H1 (cell line): ENCODE results near the gene UFSP1. TPM values are rescaled to one million over a fixed set of nuclear protein-coding genes. Genes with fewer than 3 reads are reported as not detected.

ENCODE experiments used
- CTCF ChIA-PET: fragments of 300-600 bp; sonication (Branson Sonifier 250); formaldehyde crosslinking; loops from one replicate; lab custom pipeline; 2021; ENCODE audit not compliant: partially characterized antibody; lab: Charles Lee
- POLR2A ChIA-PET: fragments of 300-600 bp; sonication (Branson Sonifier 250); formaldehyde crosslinking; loops from one replicate; lab custom pipeline; 2021; ENCODE audit warnings: inconsistent platforms; ENCODE audit not compliant: partially characterized antibody; lab: Charles Lee
- DNase-seq, 2 experiments: peaks; one replicate each; pipeline versions ENCODE4 v3.0.0 to v3.0.0-alpha.2; 2010 to 2022; ENCODE audit warnings: low spot score in 2 of 2, low read depth in 1 of 2, mixed read lengths in 1 of 2
- FAIRE-seq: peaks from 2 replicates; lab custom pipeline; 2011; peaks lifted over from hg19 to GRCh38; lab: Jason Lieb, UNC
- H2AFZ ChIP-seq: 2 replicates; pipeline ENCODE4 v1.8.1; 2012; ENCODE audit warnings: low read length, inconsistent platforms
- H2AK5ac ChIP-seq: 2 replicates; pipeline ENCODE4 v1.6.1; 2013; ENCODE audit warnings: low read depth, low read length
- H2BK120ac ChIP-seq: replicated peaks from 2 replicates; pipeline ENCODE3; 2013; ENCODE audit warnings: low read depth, low read length, inconsistent platforms
- H2BK12ac ChIP-seq: 2 replicates; pipeline ENCODE4 v1.6.1; 2013; ENCODE audit warnings: low read depth, low read length
- H2BK15ac ChIP-seq: 2 replicates; pipeline ENCODE4 v1.6.1; 2013; ENCODE audit warnings: low read length
- H2BK20ac ChIP-seq: 2 replicates; pipeline ENCODE4 v1.6.1; 2013; ENCODE audit warnings: low read length
- H2BK5ac ChIP-seq: 2 replicates; pipeline ENCODE4 v1.6.1; 2013; ENCODE audit warnings: low read depth, low read length
- H3K14ac ChIP-seq: 2 replicates; pipeline ENCODE4 v1.6.1; 2013; ENCODE audit warnings: inconsistent platforms; ENCODE audit not compliant: insufficient read length
- H3K18ac ChIP-seq: 2 replicates; pipeline ENCODE4 v1.6.1; 2013; ENCODE audit warnings: low read length; ENCODE audit errors: extremely low read depth
- H3K23ac ChIP-seq: 2 replicates; pipeline ENCODE4 v1.6.1; 2013; ENCODE audit warnings: inconsistent platforms; ENCODE audit not compliant: insufficient read length
- H3K23me2 ChIP-seq: 2 replicates; pipeline ENCODE4 v1.6.1; 2013; ENCODE audit warnings: low read depth, low read length
- H3K27ac ChIP-seq: 2 replicates; pipeline ENCODE4 v1.6.1; 2011; ENCODE audit warnings: low read depth, low read length, inconsistent platforms
- H3K27me3 ChIP-seq, 4 experiments: replicated peaks in 1 of 4; 1 replicate in 1 of 4; 2 replicates in 3 of 4; pipeline versions ENCODE4 v1.6.1 to v1.8.1; 2011 to 2013; ENCODE audit warnings: low read length in 3 of 4, mild to moderate bottlenecking in 3 of 4, inconsistent platforms in 2 of 4, mixed read lengths in 2 of 4, moderate library complexity in 1 of 4; ENCODE audit not compliant: control insufficient read depth in 3 of 4, insufficient read depth in 3 of 4; ENCODE audit errors: extremely low read depth in 1 of 4
- H3K36me3 ChIP-seq, 4 experiments: 2 replicates each; pipeline versions ENCODE4 v1.6.1 to v1.8.1; 2011 to 2013; ENCODE audit warnings: mild to moderate bottlenecking in 4 of 4, low read length in 3 of 4, moderate library complexity in 2 of 4, control low read depth in 1 of 4, inconsistent platforms in 1 of 4; ENCODE audit not compliant: insufficient read depth in 4 of 4, control insufficient read depth in 2 of 4
- H3K4ac ChIP-seq: replicated peaks from 2 replicates; pipeline ENCODE3; 2013; ENCODE audit warnings: low read length, low read depth, mixed read lengths, inconsistent platforms; ENCODE audit not compliant: insufficient read length
- H3K4me1 ChIP-seq, 4 experiments: replicated peaks in 1 of 4; 1 replicate in 1 of 4; 2 replicates in 3 of 4; pipeline versions ENCODE4 v1.6.1 to v1.8.1; 2011 to 2013; ENCODE audit warnings: low read length in 3 of 4, inconsistent platforms in 2 of 4, mixed read lengths in 1 of 4; ENCODE audit not compliant: insufficient read depth in 4 of 4, control insufficient read depth in 3 of 4
- H3K4me2 ChIP-seq, 2 experiments: 2 replicates each; pipeline versions ENCODE4 v1.6.1 to v1.8.1; 2011 to 2013; ENCODE audit warnings: low read depth in 2 of 2, low read length in 2 of 2, control low read depth in 1 of 2, inconsistent platforms in 1 of 2, mild to moderate bottlenecking in 1 of 2; ENCODE audit not compliant: insufficient read depth in 1 of 2
- H3K4me3 ChIP-seq, 4 experiments: fragments of 200-600, 300-600 bp in 1 of 4; sonication (generic), shearing (Covaris generic), sonication (Bioruptor Twin) in 1 of 4; 2 replicates each; pipeline versions ENCODE4 v1.5.1 to v1.8.1; 2011 to 2016; ENCODE audit warnings: low read length in 4 of 4, low read depth in 3 of 4, control low read depth in 2 of 4, inconsistent platforms in 2 of 4, mild to moderate bottlenecking in 2 of 4, mixed read lengths in 1 of 4, moderate library complexity in 1 of 4; ENCODE audit not compliant: insufficient read depth in 2 of 4; ENCODE audit errors: extremely low read depth in 1 of 4
- H3K56ac ChIP-seq: replicated peaks from 2 replicates; pipeline ENCODE3; 2013; ENCODE audit warnings: low read depth, mild to moderate bottlenecking, mixed read lengths, low read length, inconsistent platforms; ENCODE audit not compliant: insufficient read length
- H3K79me1 ChIP-seq: 2 replicates; pipeline ENCODE4 v1.6.1; 2013; ENCODE audit warnings: low read depth, low read length, control low read depth
- H3K79me2 ChIP-seq, 2 experiments: 2 replicates each; pipeline versions ENCODE4 v1.6.1 to v1.8.1; 2012 to 2013; ENCODE audit warnings: low read length in 2 of 2, mild to moderate bottlenecking in 2 of 2, inconsistent platforms in 1 of 2; ENCODE audit not compliant: insufficient read depth in 2 of 2, control insufficient read depth in 1 of 2
- H3K9ac ChIP-seq, 4 experiments: replicated peaks in 1 of 4; 1 replicate in 1 of 4; 2 replicates in 3 of 4; pipeline versions ENCODE4 v1.6.1 to v1.8.1; 2011 to 2013; ENCODE audit warnings: low read depth in 3 of 4, low read length in 3 of 4, control low read depth in 2 of 4, mild to moderate bottlenecking in 2 of 4, moderate library complexity in 2 of 4, inconsistent platforms in 1 of 4; ENCODE audit errors: extremely low read depth in 1 of 4
- H3K9me3 ChIP-seq, 2 experiments: 2 replicates each; pipeline versions ENCODE4 v1.6.1 to v1.8.1; 2012 to 2013; ENCODE audit warnings: mild to moderate bottlenecking in 2 of 2, moderate library complexity in 2 of 2, control low read depth in 1 of 2, inconsistent platforms in 1 of 2, low read depth in 1 of 2, low read length in 1 of 2, mixed read lengths in 1 of 2; ENCODE audit not compliant: insufficient read depth in 2 of 2
- H4K20me1 ChIP-seq, 2 experiments: replicated peaks in 1 of 2; 2 replicates each; pipeline versions ENCODE3 to v1.8.1; 2011 to 2013; ENCODE audit warnings: inconsistent platforms in 2 of 2, low read length in 2 of 2, mild to moderate bottlenecking in 1 of 2; ENCODE audit not compliant: insufficient read depth in 2 of 2, control insufficient read depth in 1 of 2
- H4K5ac ChIP-seq: 2 replicates; pipeline ENCODE4 v1.6.1; 2013; ENCODE audit warnings: low read length, low read depth, mixed read lengths, inconsistent platforms; ENCODE audit not compliant: insufficient read length
- H4K8ac ChIP-seq: 2 replicates; pipeline ENCODE4 v1.8.0; 2013; ENCODE audit warnings: mild to moderate bottlenecking, moderate library complexity, low read length, inconsistent platforms; ENCODE audit not compliant: insufficient read depth; ENCODE audit errors: extremely low read depth
- H4K91ac ChIP-seq: replicated peaks from 2 replicates; pipeline ENCODE3; 2013; ENCODE audit warnings: low read length, mixed read lengths, inconsistent platforms; ENCODE audit not compliant: insufficient read length
- POLR2AphosphoS5 ChIP-seq: IDR thresholded peaks from 2 replicates; pipeline ENCODE4 v1.6.1; 2011; ENCODE audit warnings: low read depth, low read length
- WGBS, 2 experiments: shearing (Covaris generic) in 1 of 2; methylation state at CpG; one replicate each; pipeline versions ENCODE4 v1.1.6 to v1.1.7; 2013 to 2015; ENCODE audit warnings: low lambda C conversion rate in 2 of 2, mixed read lengths in 2 of 2, inconsistent platforms in 1 of 2, low coverage in 1 of 2, missing lambda C conversion rate in 1 of 2; ENCODE audit not compliant: insufficient replicate concordance in 2 of 2, insufficient coverage in 1 of 2, insufficient read length in 1 of 2; ENCODE audit errors: extremely low coverage in 1 of 2, missing lambda C conversion rate in 1 of 2; 5-methylcytosine and 5-hydroxymethylcytosine counted together
- polyA plus RNA-seq, 7 experiments: library from polyadenylated mRNA; depleted of rRNA in 3 of 7; stranded (reverse) in 5 of 7; unstranded in 2 of 7; fragments of >200 nt in 5 of 7; fragments of 200-250 nt in 2 of 7; gene quantifications; 1 replicate in 5 of 7; 2 replicates in 1 of 7; 4 replicates in 1 of 7; pipeline versions ENCODE4 v1.2.1 to v1.2.3, GENCODE V29; 2011 to 2013; ENCODE audit warnings: missing spikeins in 2 of 7, mixed read lengths in 2 of 7
- total RNA-seq: library from RNA; stranded (reverse); fragmentation: NEBNext Ultra II Directional; extraction: Animal tissue kit (Norgen Biotek cat#: 25700); gene quantifications from 2 replicates; pipeline ENCODE4 v1.2.1, GENCODE V29; 2021
- TF ChIP-seq, protein P1 (sequence below): IDR thresholded peaks from 2 replicates; pipeline ENCODE4 v1.6.1; 2012; ENCODE audit warnings: low read length, inconsistent platforms

The UFSP1 gene
- total and polyA plus RNA-seq, 2 of the 8 experiments (the other 6 are each of a cell fraction or from before 2014, with no cell fraction given) = 1.6 to 4.3 TPM

DNA sequence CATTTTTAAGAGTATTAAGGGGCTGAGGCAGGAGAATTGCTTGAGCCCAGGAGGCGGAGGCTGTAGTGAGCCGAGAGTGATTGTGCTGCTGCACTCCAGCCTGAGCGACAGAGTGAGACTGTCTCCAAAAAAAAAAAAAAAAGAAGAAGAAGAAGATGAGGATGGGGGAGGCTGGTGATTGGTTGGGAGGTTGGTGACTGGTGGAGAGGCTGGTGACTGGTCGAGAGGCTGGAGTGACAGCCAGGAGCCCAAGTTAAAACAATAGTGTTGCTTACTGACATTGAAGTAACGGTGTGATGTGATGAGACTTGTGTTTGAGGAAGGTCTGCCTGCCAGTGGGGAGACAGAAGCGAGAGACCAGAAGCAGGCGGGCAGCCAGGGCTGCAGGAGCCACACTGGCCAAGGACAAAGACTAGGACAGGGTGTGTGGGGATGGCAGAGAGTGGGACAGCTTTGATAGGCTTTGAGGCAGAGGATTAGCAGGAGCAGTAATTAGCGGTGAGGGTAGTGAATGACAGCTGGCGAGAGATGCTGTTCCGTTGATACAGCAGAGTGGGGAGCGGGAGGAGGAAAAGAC lies 9.7 kb downstream of the UFSP1 start:
- ChIA-PET POLR2A (interaction anchor here (0.6 to 15.1 kb wide), 5 partner anchors 7 to 194 kb away, joined by 4 to 313 read pairs (median 8); partner anchors contain the start of genes TRIP6 and UFSP1), CTCF (interaction anchor here (0.7 kb wide), 1 partner anchor 411 kb away, joined by 3 read pairs; no protein-coding TSS in a partner anchor)
- H2BK5ac ChIP-seq = no peak overlapping the region
- no peaks in the 10 kb centered on the region; a peak in 1 of 7 replicates for H3K27me3 ChIP-seq
- H2BK20ac ChIP-seq = no peak overlapping the region
- H3K4me1 ChIP-seq = peaks cover 0 to 5% (median 0%) of the 10 kb centered on the region in 4 experiments; a peak in 1 of 7 replicates
- H3K18ac ChIP-seq = no peak overlapping the region
- H2BK15ac ChIP-seq = no peak overlapping the region
- H2BK120ac ChIP-seq = no peak overlapping the region
- no peak overlapping the region for H4K91ac ChIP-seq
- no peak overlapping the region for H3K56ac ChIP-seq
- peaks cover 18 to 23% of the 10 kb centered on the region in 2 experiments for H4K20me1 ChIP-seq
- H3K4ac ChIP-seq = no peak overlapping the region
- no peak overlapping the region for H2AFZ ChIP-seq
- H4K8ac ChIP-seq = no peak overlapping the region
- no peak overlapping the region for H3K23ac ChIP-seq
- peaks cover 8% of the 10 kb centered on the region; the same call in 1 of the 2 replicates for H3K79me1 ChIP-seq
- DNase-seq = no peak
- no peak overlapping the region for H2BK12ac ChIP-seq
- no peak overlapping the region for H3K27ac ChIP-seq
- peaks cover 31 to 74% of the 10 kb centered on the region in 2 experiments for H3K79me2 ChIP-seq
- no peak overlapping the region for H3K4me2 ChIP-seq
- no peaks in the 10 kb centered on the region for H3K9me3 ChIP-seq
- WGBS, 2 experiments = 86% methylated on average over 11 of the region's 11 CpGs; no CpG with 5 or more reads in 1 of the 2 experiments
- H4K5ac ChIP-seq = no peak overlapping the region
- peaks cover 33 to 63% (median 42%) of the 10 kb centered on the region in 4 experiments for H3K36me3 ChIP-seq
- no peak overlapping the region for H3K4me3 ChIP-seq
- H3K23me2 ChIP-seq = peaks cover 4% of the 10 kb centered on the region
- H3K9ac ChIP-seq = no peak overlapping the region
- no peak for FAIRE-seq
- H2AK5ac ChIP-seq = no peak overlapping the region
- no peak overlapping the region for H3K14ac ChIP-seq
- TF ChIP-seq POLR2AphosphoS5 = peak; percentile 19; the same call in 1 of the 2 replicates
- TF ChIP-seq, protein P1, sequence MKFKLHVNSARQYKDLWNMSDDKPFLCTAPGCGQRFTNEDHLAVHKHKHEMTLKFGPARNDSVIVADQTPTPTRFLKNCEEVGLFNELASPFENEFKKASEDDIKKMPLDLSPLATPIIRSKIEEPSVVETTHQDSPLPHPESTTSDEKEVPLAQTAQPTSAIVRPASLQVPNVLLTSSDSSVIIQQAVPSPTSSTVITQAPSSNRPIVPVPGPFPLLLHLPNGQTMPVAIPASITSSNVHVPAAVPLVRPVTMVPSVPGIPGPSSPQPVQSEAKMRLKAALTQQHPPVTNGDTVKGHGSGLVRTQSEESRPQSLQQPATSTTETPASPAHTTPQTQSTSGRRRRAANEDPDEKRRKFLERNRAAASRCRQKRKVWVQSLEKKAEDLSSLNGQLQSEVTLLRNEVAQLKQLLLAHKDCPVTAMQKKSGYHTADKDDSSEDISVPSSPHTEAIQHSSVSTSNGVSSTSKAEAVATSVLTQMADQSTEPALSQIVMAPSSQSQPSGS = no peak
